ENCODE measurements around the gene NTM. TPM values are rescaled to one million over a fixed set of nuclear protein-coding genes. Genes with fewer than 3 reads are reported as not detected.

The NTM gene
- total RNA-seq, 2 donors from 2014 or later = 1.7 to 3.6 TPM

DNA sequence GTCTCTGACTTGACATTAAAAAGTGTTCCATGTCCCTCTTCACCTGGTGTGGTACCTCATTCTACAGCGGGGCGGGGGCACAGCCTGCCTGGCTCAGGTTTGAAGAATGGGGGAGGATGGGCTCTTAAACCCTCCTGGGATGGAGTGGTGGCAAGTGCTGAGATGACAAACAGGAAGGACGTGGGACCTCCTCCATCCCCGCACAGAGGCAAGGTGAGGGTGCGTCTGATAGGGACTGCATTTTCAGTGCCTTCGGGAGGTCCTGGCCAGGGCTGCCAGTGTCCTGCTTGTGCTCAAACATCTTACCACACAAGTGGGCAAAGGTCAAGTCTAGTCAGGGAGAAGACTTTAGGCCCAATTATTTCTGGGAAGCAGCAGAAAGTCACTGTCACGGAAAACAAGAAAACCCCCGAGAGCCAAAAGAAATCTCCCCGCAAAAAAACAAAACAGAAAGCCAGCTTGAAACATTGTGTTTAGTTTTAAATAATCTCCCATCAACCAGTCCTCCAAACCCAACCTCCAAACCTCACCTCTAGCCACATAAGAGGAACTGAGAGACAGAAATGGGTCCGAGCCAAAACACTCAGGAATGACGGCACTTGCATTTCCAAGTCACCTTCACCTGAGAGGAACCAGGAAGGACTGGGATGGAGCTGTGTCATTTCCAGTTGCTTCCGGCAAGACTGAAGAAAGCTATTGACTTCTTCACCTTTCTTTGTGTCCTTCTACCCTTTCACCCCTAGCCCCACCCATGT is 966.5 kb downstream of the NTM start:
- DNase-seq = no peak
- WGBS, 2 experiments (ENCODE audit: insufficient coverage in 1 of 2, insufficient read length in 1 of 2) = 89 to 95% methylated on average over 9 to 12 of the region's 12 CpGs
- Histone ChIP-seq H3K36me3 (ENCODE audit: control insufficient read depth, insufficient read depth, low read length) (no peaks in the 10 kb centered on the region), H3K9me3 (ENCODE audit: control insufficient read depth, low read length) (no peaks in the 10 kb centered on the region), H3K4me1 (ENCODE audit: control insufficient read depth, insufficient read depth, low read length) (no peaks in the 10 kb centered on the region), H3K9ac (ENCODE audit: extremely low read depth, low read length, poor library complexity, severe bottlenecking) (no peak overlapping the region), H3K27ac (ENCODE audit: low read depth, low read length) (no peak overlapping the region), H3K4me3 (ENCODE audit: low read length) (no peak overlapping the region), H3K27me3 (ENCODE audit: control insufficient read depth, insufficient read depth, low read length, poor library complexity, severe bottlenecking) (peaks cover 28% of the 10 kb centered on the region)
- no peak overlapping the region for H3K27ac Mint-ChIP-seq
- H3K36me3 Mint-ChIP-seq (ENCODE audit: low read depth) = no peaks in the 10 kb centered on the region
- H3K27me3 Mint-ChIP-seq (ENCODE audit: insufficient read depth) = peaks cover 35% of the 10 kb centered on the region
- H3K4me1 Mint-ChIP-seq = peaks cover 8% of the 10 kb centered on the region
- no peak overlapping the region for H3K4me3 Mint-ChIP-seq
- no peaks in the 10 kb centered on the region for H3K9me3 Mint-ChIP-seq
- TF ChIP-seq, protein P1, sequence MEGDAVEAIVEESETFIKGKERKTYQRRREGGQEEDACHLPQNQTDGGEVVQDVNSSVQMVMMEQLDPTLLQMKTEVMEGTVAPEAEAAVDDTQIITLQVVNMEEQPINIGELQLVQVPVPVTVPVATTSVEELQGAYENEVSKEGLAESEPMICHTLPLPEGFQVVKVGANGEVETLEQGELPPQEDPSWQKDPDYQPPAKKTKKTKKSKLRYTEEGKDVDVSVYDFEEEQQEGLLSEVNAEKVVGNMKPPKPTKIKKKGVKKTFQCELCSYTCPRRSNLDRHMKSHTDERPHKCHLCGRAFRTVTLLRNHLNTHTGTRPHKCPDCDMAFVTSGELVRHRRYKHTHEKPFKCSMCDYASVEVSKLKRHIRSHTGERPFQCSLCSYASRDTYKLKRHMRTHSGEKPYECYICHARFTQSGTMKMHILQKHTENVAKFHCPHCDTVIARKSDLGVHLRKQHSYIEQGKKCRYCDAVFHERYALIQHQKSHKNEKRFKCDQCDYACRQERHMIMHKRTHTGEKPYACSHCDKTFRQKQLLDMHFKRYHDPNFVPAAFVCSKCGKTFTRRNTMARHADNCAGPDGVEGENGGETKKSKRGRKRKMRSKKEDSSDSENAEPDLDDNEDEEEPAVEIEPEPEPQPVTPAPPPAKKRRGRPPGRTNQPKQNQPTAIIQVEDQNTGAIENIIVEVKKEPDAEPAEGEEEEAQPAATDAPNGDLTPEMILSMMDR (conservative IDR thresholded peaks at IDR 0.05) = no peak

DNA sequence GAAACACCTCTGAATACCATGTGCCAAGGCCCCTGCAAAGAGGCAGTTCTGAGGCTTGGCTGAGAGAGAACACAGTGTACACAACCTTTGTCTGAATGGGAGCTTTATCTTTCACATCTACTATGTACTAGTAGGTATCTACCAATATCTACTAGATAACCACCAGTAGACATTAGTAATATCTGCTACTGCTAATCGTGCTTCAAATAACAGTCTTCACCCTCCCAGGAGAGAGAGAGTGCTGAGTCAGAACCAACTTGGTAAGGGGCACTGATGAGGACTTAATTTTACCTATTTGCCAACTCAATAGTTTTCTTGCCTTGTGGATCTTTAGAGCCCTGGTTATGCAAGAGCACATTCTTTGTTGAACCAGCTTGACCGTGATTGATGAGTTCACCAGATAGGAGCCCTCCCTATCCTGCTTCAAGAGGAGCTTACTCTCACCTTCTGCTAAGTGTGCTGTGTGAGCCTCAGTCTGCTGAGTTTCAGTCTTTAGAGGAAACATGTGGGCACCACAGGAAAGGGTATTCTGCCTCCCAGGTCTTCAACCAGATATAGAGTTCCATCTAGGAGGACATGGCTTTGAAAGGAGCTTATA is 967.5 kb downstream of the NTM start:
- WGBS, 2 experiments (ENCODE audit: insufficient coverage in 1 of 2, insufficient read length in 1 of 2) = 89% methylated on average over 2 of the region's 2 CpGs; no CpG with 5 or more reads in 1 of the 2 experiments
- Mint-ChIP-seq H3K27ac (no peak overlapping the region), H3K9me3 (no peaks in the 10 kb centered on the region), H3K36me3 (ENCODE audit: low read depth) (no peaks in the 10 kb centered on the region), H3K27me3 (ENCODE audit: insufficient read depth) (peaks cover 36% of the 10 kb centered on the region), H3K4me3 (no peak overlapping the region), H3K4me1 (no peaks in the 10 kb centered on the region)
- Histone ChIP-seq H3K4me1 (ENCODE audit: control insufficient read depth, insufficient read depth, low read length) (no peaks in the 10 kb centered on the region), H3K9ac (ENCODE audit: extremely low read depth, low read length, poor library complexity, severe bottlenecking) (no peak overlapping the region), H3K4me3 (ENCODE audit: low read length) (no peak overlapping the region), H3K27ac (ENCODE audit: low read depth, low read length) (no peak overlapping the region), H3K36me3 (ENCODE audit: control insufficient read depth, insufficient read depth, low read length) (no peaks in the 10 kb centered on the region), H3K27me3 (ENCODE audit: control insufficient read depth, insufficient read depth, low read length, poor library complexity, severe bottlenecking) (peaks cover 37% of the 10 kb centered on the region), H3K9me3 (ENCODE audit: control insufficient read depth, low read length) (no peaks in the 10 kb centered on the region)
- DNase-seq = no peak
- TF ChIP-seq, protein P1 (conservative IDR thresholded peaks at IDR 0.05) = no peak

DNA sequence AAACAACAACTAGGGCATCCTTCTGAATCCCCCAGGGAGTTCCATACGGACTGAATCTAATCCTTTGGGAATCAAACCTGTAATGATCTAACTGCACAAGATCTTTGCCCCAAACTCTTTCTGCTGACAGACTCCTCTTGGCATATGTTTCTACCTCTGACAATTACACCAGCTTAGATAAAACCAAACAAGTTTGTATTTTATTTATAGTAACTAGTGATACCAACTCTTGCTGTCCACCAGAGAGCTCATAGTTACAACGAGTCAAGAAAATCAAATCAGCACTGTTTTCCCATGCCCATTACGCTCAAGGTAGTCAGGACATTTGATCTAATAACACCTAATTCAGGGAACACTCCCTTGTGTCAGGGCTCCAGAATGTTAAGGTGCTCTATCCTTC is 972.0 kb downstream of the NTM start:
- DNase-seq = no peak
- peaks cover 33% of the 10 kb centered on the region for H3K27me3 Mint-ChIP-seq (ENCODE audit: insufficient read depth)

More for the DNA sequence above, 972.0 kb downstream of the NTM start:
- WGBS, 2 experiments (ENCODE audit: insufficient coverage in 1 of 2, insufficient read length in 1 of 2) = 93 to 97% methylated on average over 3 of the region's 3 CpGs
- H3K4me3 Mint-ChIP-seq = no peak overlapping the region
- Histone ChIP-seq H3K9me3 (ENCODE audit: control insufficient read depth, low read length) (no peaks in the 10 kb centered on the region), H3K27me3 (ENCODE audit: control insufficient read depth, insufficient read depth, low read length, poor library complexity, severe bottlenecking) (peaks cover 64% of the 10 kb centered on the region), H3K36me3 (ENCODE audit: control insufficient read depth, insufficient read depth, low read length) (no peaks in the 10 kb centered on the region), H3K4me1 (ENCODE audit: control insufficient read depth, insufficient read depth, low read length) (peaks cover under 1% of the 10 kb centered on the region), H3K9ac (ENCODE audit: extremely low read depth, low read length, poor library complexity, severe bottlenecking) (no peak overlapping the region), H3K4me3 (ENCODE audit: low read length) (no peak overlapping the region), H3K27ac (ENCODE audit: low read depth, low read length) (no peak overlapping the region)
- H3K27ac Mint-ChIP-seq = no peak overlapping the region
- no peaks in the 10 kb centered on the region for H3K9me3 Mint-ChIP-seq
- TF ChIP-seq, protein P1 (conservative IDR thresholded peaks at IDR 0.05) = no peak
- peaks cover 7% of the 10 kb centered on the region for H3K4me1 Mint-ChIP-seq
- H3K36me3 Mint-ChIP-seq (ENCODE audit: low read depth) = no peaks in the 10 kb centered on the region
